Common myeloid progenitor, CD34-positive (primary cell): ENCODE data around the gene HIBCH.
"Not testable (repeated sequence)": the region's sequence is repeated elsewhere in the genome, so short reads cannot be mapped to it uniquely, and the experiment has no call there.

Source experiments
- CTCF ChIA-PET: fragments of 350-600 bp; sonication (Branson Sonifier 250); formaldehyde crosslinking; loops from one replicate; lab custom pipeline; 2021; ENCODE audit warnings: antibody characterized with exemption; lab: Charles Lee
- POLR2A ChIA-PET: fragments of 350-600 bp; sonication (Branson Sonifier 250); formaldehyde crosslinking; loops from one replicate; lab custom pipeline; 2021; ENCODE audit warnings: antibody characterized with exemption; lab: Charles Lee
- DNase-seq, 3 donors: peaks; one replicate each; pipeline versions ENCODE4 v3.0.0 to v3.0.0-alpha.2; 2013
- H3K27ac ChIP-seq, 2 experiments: 1 replicate in 1 of 2; 2 replicates in 1 of 2; pipeline ENCODE4 v1.7.0; 2013; ENCODE audit warnings: inconsistent platforms in 2 of 2, low read length in 2 of 2, mild to moderate bottlenecking in 2 of 2, low read depth in 1 of 2, moderate library complexity in 1 of 2; ENCODE audit not compliant: severe bottlenecking in 2 of 2, insufficient read depth in 1 of 2, poor library complexity in 1 of 2
- H3K27me3 ChIP-seq, 5 experiments: replicated peaks in 2 of 5; 1 replicate in 3 of 5; 2 replicates in 2 of 5; pipeline versions ENCODE4 v1.6.1 to v1.7.0; 2013; ENCODE audit warnings: low read length in 4 of 5, mild to moderate bottlenecking in 2 of 5, moderate library complexity in 2 of 5, inconsistent platforms in 1 of 5; ENCODE audit not compliant: insufficient read depth in 5 of 5, control insufficient read depth in 4 of 5
- H3K36me3 ChIP-seq, 4 experiments: 1 replicate in 2 of 4; 2 replicates in 2 of 4; pipeline versions ENCODE4 v1.6.1 to v1.7.0; 2013; ENCODE audit warnings: low read length in 3 of 4, control low read depth in 1 of 4, mild to moderate bottlenecking in 1 of 4; ENCODE audit not compliant: control insufficient read depth in 4 of 4, insufficient read depth in 4 of 4
- H3K4me1 ChIP-seq, 4 experiments: 1 replicate in 3 of 4; 2 replicates in 1 of 4; pipeline versions ENCODE4 v1.6.1 to v1.7.1; 2013; ENCODE audit warnings: low read length in 3 of 4, mild to moderate bottlenecking in 3 of 4, control low read depth in 1 of 4, inconsistent platforms in 1 of 4, moderate library complexity in 1 of 4; ENCODE audit not compliant: control insufficient read depth in 4 of 4, insufficient read depth in 4 of 4; ENCODE audit errors: control extremely low read depth in 1 of 4
- H3K4me3 ChIP-seq, 7 experiments: 1 replicate in 4 of 7; 2 replicates in 3 of 7; pipeline versions ENCODE4 v1.5.1 to v1.7.0; 2013; ENCODE audit warnings: mild to moderate bottlenecking in 7 of 7, low read length in 6 of 7, moderate library complexity in 6 of 7, inconsistent platforms in 2 of 7, low read depth in 2 of 7, control low read depth in 1 of 7; ENCODE audit not compliant: insufficient read depth in 4 of 7, control insufficient read depth in 1 of 7; ENCODE audit errors: extremely low read depth in 1 of 7
- H3K9me3 ChIP-seq, 5 experiments: 1 replicate in 4 of 5; 2 replicates in 1 of 5; pipeline versions ENCODE4 v1.6.1 to v1.7.1; 2013; ENCODE audit warnings: low read length in 4 of 5, mild to moderate bottlenecking in 2 of 5, inconsistent platforms in 1 of 5, low read depth in 1 of 5, moderate library complexity in 1 of 5; ENCODE audit not compliant: control insufficient read depth in 4 of 5, insufficient read depth in 2 of 5; ENCODE audit errors: control extremely low read depth in 1 of 5
- WGBS: methylation state at CpG from one replicate; pipeline ENCODE4 v1.1.5; 2013; ENCODE audit not compliant: insufficient coverage; 5-methylcytosine and 5-hydroxymethylcytosine counted together

Gene HIBCH

DNA sequence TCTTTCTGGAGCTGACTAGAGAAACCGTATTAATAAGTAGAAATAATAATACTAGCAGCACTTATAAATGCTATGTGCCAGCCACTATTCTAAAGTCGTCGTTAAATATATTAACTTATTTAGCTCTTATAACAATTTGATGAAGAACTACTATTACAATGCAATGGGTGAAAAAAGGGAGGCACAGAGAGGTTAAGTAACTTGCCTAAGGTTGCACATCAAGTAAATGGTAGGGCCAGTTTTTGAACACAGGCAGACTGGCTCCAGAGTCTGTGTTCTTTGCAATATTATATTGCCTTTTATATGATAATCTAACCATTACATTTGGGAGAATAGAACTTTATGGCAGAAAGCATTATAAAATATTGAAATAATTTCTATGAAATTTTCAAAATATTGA lies 41.3 kb upstream of the HIBCH start:
- Histone ChIP-seq H3K9me3 (no peaks in the 10 kb centered on the region), H3K36me3 (peaks cover 0 to 4% (median 1%) of the 10 kb centered on the region in 4 experiments), H3K4me3 (no peak overlapping the region), H3K27me3 (no peaks in the 10 kb centered on the region), H3K27ac (no peak overlapping the region), H3K4me1 (peaks cover 0 to 15% (median 6%) of the 10 kb centered on the region in 4 experiments)
- WGBS = no CpG with 5 or more reads among the region's 3 CpGs
- DNase-seq = no peak
- ChIA-PET POLR2A (no interaction called here), CTCF (interaction anchor here (1.1 to 2.3 kb wide), 5 partner anchors 9 to 22 kb away, joined by 3 to 7 read pairs (median 4); no protein-coding TSS in a partner anchor)

GRCh38 chr2:190360561-190360960 lies 40.9 kb upstream of the HIBCH start:
- Histone ChIP-seq H3K27me3 (no peaks in the 10 kb centered on the region), H3K4me1 (peaks cover 0 to 16% (median 6%) of the 10 kb centered on the region in 4 experiments)

DNA sequence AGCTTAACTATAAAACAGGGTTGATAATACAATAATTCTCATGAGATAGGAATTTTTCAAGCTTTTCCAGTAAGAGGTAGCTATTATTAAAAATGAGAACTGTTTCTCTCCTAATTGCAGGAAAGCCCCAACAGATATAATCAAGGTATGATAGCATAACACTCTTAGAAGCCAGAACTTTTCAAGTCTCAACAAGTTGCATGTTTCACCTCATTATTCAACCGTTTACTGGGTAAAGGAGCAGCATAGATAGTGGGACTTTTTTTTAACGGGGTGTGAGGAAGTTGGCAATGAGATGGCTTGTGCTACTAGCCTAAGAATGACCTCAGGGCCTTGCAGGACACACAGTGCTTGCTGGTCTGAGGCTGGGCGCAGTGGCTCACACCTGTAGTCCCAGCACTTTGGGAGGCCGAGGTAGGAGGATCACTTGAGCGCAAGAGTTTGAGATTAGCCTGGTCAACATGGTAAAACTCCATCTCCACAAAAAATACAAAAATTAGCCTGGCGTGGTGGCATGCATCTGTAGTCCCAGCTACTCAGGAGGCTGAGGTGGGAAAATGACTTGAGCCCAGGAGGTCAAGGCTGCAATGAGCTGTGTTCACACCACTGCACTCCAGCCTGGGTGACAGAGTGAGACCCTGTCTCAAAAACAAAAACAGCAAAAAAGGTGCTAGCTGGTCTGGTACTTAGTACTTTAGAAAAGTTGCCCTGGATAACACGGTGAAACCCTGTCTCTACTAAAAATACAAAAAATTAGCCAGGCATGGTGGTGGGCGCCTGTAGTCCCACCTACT lies 39.2 kb upstream of the HIBCH start:
- H3K27me3 ChIP-seq, POLR2A ChIA-PET, H3K27ac ChIP-seq, H3K4me3 ChIP-seq, H3K36me3 ChIP-seq, H3K9me3 ChIP-seq, DNase-seq: not testable (repeated sequence)
- 92% methylated on average over 5 of the region's 8 CpGs for WGBS
- H3K4me1 ChIP-seq = peaks cover 0 to 16% (median 6%) of the 10 kb centered on the region in 4 experiments
- CTCF ChIA-PET = interaction anchor here (0.9 to 2.1 kb wide), 3 partner anchors 11 to 152 kb away, joined by 3 to 6 read pairs (median 4); no protein-coding TSS in a partner anchor

More at GRCh38 chr2:190360561-190360960, 40.9 kb upstream of the HIBCH start:
- no peak for DNase-seq
- Histone ChIP-seq H3K9me3 (no peaks in the 10 kb centered on the region), H3K36me3 (peaks cover 0 to 4% (median 1%) of the 10 kb centered on the region in 4 experiments), H3K4me3 (peak overlapping the region in 1 of 7 experiments; percentile 76), H3K27ac (no peak overlapping the region)
- POLR2A ChIA-PET = no interaction called here
- CTCF ChIA-PET = interaction anchor here (1.6 to 2.3 kb wide), 4 partner anchors 10 to 150 kb away, joined by 3 to 7 read pairs (median 5); no protein-coding TSS in a partner anchor

- peaks cover 0 to 19% (median 6%) of the 10 kb centered on the region in 4 experiments for H3K4me1 ChIP-seq
- POLR2A ChIA-PET = no interaction called here
Observed at GRCh38 chr2:190357600-190357999, 38.0 kb upstream of the HIBCH start.

DNA sequence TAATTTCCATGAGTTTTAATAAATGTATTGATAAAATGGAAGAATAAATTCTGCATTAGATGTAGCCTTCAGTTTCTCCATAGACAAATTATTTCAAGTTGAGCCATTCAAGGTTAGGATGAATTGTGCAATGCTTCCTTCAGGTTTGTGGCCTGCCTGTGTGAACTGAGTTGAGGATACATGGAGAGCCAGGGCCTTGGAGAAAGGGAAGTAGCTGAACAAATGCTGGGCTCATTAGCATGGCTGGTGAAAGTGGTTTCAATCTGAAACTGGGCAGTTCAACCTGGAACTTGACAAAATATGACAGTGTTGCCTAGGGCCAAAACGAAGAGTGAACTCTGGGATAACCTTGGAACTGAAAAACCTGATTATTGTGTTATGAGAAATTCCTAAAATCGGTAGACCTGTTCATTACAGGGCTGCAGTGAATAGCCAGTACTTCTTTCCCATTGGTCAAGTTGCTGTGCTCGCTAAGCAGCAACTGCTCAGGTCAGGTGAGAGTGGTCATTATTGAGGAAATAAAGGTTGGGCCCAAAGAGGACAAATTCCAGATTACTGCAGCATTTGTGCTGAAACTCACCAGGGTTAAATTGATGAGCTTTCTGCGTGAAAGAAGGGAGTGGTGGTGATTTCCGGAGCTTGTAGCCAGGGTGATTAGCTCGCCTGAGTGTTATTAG lies 36.5 kb upstream of the HIBCH start:
- POLR2A ChIA-PET = no interaction called here
- peaks cover 0 to 2% (median 0%) of the 10 kb centered on the region in 4 experiments for H3K36me3 ChIP-seq
- peak in 2 of 3 donors; percentile 42 to 49 for DNase-seq
- no peak overlapping the region for H3K27ac ChIP-seq
- CTCF ChIA-PET = interaction anchor here (1.1 to 2.7 kb wide), 5 partner anchors 12 to 36 kb away, joined by 3 to 11 read pairs (median 5); partner anchors contain the start of gene HIBCH
- no peak overlapping the region for H3K4me3 ChIP-seq
- H3K4me1 ChIP-seq = peaks cover 0 to 19% (median 6%) of the 10 kb centered on the region in 4 experiments
- WGBS = 98% methylated on average over 5 of the region's 6 CpGs
- no peaks in the 10 kb centered on the region for H3K27me3 ChIP-seq
- H3K9me3 ChIP-seq = no peaks in the 10 kb centered on the region

More at GRCh38 chr2:190357600-190357999, 38.0 kb upstream of the HIBCH start:
- no peak for DNase-seq
- Histone ChIP-seq H3K27me3 (no peaks in the 10 kb centered on the region), H3K4me3 (no peak overlapping the region), H3K9me3 (no peaks in the 10 kb centered on the region), H3K27ac (no peak overlapping the region), H3K36me3 (no peaks in the 10 kb centered on the region)
- 0% methylated on average over 1 of the region's 2 CpGs for WGBS
- CTCF ChIA-PET = no interaction called here

GRCh38 chr2:190354003-190354690 lies 34.5 kb upstream of the HIBCH start:
- Histone ChIP-seq H3K4me1 (peaks cover 0 to 9% (median 3%) of the 10 kb centered on the region in 4 experiments), H3K4me3 (no peak overlapping the region), H3K27me3 (no peaks in the 10 kb centered on the region), H3K36me3 (peaks cover 0 to 2% (median 0%) of the 10 kb centered on the region in 4 experiments), H3K9me3 (no peaks in the 10 kb centered on the region), H3K27ac (peak overlapping the region in 1 of 2 experiments; percentile 4)
- no peak for DNase-seq
- 93% methylated on average over 5 of the region's 12 CpGs for WGBS
- CTCF ChIA-PET = interaction anchor here (0.6 to 2.7 kb wide), 6 partner anchors 10 to 713 kb away, joined by 3 to 13 read pairs (median 8); partner anchors contain the start of genes HIBCH and INPP1
- POLR2A ChIA-PET = no interaction called here
